GM12892 (cell line): ENCODE results near the gene GADD45G.

Experiments
- POLR2A ChIP-seq: IDR thresholded peaks from 2 replicates; pipeline ENCODE4 v1.6.1; 2011; ENCODE audit warnings: low read depth, low read length, control low read depth
- TAF1 ChIP-seq: IDR thresholded peaks from 2 replicates; pipeline ENCODE4 v1.6.1; 2011; ENCODE audit warnings: low read depth, mild to moderate bottlenecking, control low read depth, low read length, borderline replicate concordance

- no peak for TF ChIP-seq POLR2A
- TF ChIP-seq TAF1 = no peak
Observed at GRCh38 chr9:89574309-89574708, 30.5 kb upstream of the GADD45G start.
